Parathyroid adenoma (tissue), 2 donors: ENCODE measurements around the gene HTR3B.
"Not testable (repeated sequence)": the region's sequence is repeated elsewhere in the genome, so short reads cannot be mapped to it uniquely, and the experiment has no call there.

Experiments used
- H2AFZ ChIP-seq: fragments of 300-600 bp; sonication (generic); one replicate; pipeline ENCODE4 v1.7.0; 2017; ENCODE audit warnings: antibody characterized with exemption, mild to moderate bottlenecking
- H3K27ac ChIP-seq: fragments of 300-600 bp; sonication (generic); one replicate; pipeline ENCODE4 v1.7.0; 2017
- H3K27me3 ChIP-seq: fragments of 300-600 bp; sonication (generic); one replicate; pipeline ENCODE4 v1.7.0; 2017; ENCODE audit warnings: low read length; ENCODE audit not compliant: control insufficient read depth, insufficient read depth
- H3K36me3 ChIP-seq: fragments of 300-600 bp; sonication (generic); one replicate; pipeline ENCODE4 v1.7.0; 2017; ENCODE audit warnings: low read length; ENCODE audit not compliant: control insufficient read depth, insufficient read depth
- H3K4me1 ChIP-seq: fragments of 300-600 bp; sonication (generic); one replicate; pipeline ENCODE4 v1.7.0; 2017; ENCODE audit warnings: control low read depth
- H3K4me2 ChIP-seq: fragments of 300-600 bp; sonication (generic); one replicate; pipeline ENCODE4 v1.7.0; 2017; ENCODE audit warnings: low read length
- H3K4me3 ChIP-seq: fragments of 300-600 bp; sonication (generic); one replicate; pipeline ENCODE4 v1.7.0; 2017; ENCODE audit warnings: low read depth, low read length
- H3K79me2 ChIP-seq: fragments of 300-600 bp; sonication (generic); one replicate; pipeline ENCODE4 v1.7.0; 2017; ENCODE audit warnings: control low read depth
- H3K9ac ChIP-seq: fragments of 300-600 bp; sonication (generic); one replicate; pipeline ENCODE4 v1.7.0; 2017; ENCODE audit warnings: mild to moderate bottlenecking
- H3K9me3 ChIP-seq: fragments of 300-600 bp; sonication (generic); one replicate; pipeline ENCODE4 v1.7.0; 2017; ENCODE audit warnings: low read length; ENCODE audit not compliant: control insufficient read depth
- TF ChIP-seq, protein P1 (sequence below): fragments of 300-600 bp; sonication (generic); IDR thresholded peaks from one replicate; pipeline ENCODE4 v1.7.0; 2017; ENCODE audit warnings: antibody characterized with exemption, mild to moderate bottlenecking
- donor health status: primary hyperparathyroidism.

The HTR3B gene

DNA sequence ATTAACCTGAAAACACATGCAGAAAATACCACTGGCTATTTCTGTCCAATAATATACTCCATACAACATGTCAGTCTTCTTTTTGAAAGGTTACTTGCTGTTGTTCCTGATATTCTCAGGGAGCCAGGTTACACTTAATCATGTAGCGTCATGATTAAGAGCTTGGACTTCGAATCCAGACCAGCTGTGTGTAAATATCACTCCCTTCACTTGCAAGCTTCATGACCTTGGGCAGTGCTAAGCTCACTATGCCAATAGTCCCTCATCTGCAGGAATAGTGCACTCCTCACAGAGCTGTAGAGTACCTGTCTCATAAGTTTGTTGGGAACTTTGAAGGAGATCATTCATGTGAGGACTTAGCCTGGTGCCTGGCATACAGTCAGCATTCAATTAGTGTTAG lies 1.9 kb downstream of the HTR3B start:
- Histone ChIP-seq H2AFZ (no peak overlapping the region), H3K9ac (no peak overlapping the region), H3K4me1 (no peaks in the 10 kb centered on the region), H3K79me2 (no peaks in the 10 kb centered on the region), H3K9me3 (no peaks in the 10 kb centered on the region), H3K27ac (no peak overlapping the region), H3K27me3 (no peaks in the 10 kb centered on the region), H3K4me3 (no peak overlapping the region), H3K36me3 (no peaks in the 10 kb centered on the region), H3K4me2 (no peak overlapping the region)
- TF ChIP-seq, protein P1, sequence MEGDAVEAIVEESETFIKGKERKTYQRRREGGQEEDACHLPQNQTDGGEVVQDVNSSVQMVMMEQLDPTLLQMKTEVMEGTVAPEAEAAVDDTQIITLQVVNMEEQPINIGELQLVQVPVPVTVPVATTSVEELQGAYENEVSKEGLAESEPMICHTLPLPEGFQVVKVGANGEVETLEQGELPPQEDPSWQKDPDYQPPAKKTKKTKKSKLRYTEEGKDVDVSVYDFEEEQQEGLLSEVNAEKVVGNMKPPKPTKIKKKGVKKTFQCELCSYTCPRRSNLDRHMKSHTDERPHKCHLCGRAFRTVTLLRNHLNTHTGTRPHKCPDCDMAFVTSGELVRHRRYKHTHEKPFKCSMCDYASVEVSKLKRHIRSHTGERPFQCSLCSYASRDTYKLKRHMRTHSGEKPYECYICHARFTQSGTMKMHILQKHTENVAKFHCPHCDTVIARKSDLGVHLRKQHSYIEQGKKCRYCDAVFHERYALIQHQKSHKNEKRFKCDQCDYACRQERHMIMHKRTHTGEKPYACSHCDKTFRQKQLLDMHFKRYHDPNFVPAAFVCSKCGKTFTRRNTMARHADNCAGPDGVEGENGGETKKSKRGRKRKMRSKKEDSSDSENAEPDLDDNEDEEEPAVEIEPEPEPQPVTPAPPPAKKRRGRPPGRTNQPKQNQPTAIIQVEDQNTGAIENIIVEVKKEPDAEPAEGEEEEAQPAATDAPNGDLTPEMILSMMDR: no peak

DNA sequence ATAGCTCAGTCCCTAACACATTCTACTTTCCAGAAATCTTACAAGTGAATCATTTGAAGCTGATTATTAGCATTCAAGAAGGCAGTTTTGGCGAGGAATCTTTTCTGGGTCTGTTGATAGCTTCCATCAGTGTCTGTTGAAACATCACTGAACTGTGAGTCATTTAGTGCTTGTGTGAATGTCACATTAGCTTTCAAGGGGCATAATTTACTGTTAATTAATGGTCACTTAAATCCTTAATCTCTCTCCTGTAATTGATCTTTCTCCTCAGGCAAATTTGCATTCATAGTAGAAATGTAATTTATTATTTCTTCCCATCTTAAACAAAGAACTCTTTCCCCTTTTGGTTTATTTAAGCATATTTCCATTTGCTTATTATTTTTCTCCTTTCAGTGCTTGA lies 2.6 kb downstream of the HTR3B start:
- no peak overlapping the region for H3K9ac ChIP-seq
- H3K4me3 ChIP-seq: no peak overlapping the region
- H2AFZ ChIP-seq: no peak overlapping the region
- H3K4me2 ChIP-seq: no peak overlapping the region
- TF ChIP-seq, protein P1: no peak
- H3K27ac ChIP-seq: no peak overlapping the region
- H3K79me2 ChIP-seq: no peaks in the 10 kb centered on the region
- H3K9me3 ChIP-seq: no peaks in the 10 kb centered on the region
- no peaks in the 10 kb centered on the region for H3K4me1 ChIP-seq
- no peaks in the 10 kb centered on the region for H3K27me3 ChIP-seq
- H3K36me3 ChIP-seq: no peaks in the 10 kb centered on the region

DNA sequence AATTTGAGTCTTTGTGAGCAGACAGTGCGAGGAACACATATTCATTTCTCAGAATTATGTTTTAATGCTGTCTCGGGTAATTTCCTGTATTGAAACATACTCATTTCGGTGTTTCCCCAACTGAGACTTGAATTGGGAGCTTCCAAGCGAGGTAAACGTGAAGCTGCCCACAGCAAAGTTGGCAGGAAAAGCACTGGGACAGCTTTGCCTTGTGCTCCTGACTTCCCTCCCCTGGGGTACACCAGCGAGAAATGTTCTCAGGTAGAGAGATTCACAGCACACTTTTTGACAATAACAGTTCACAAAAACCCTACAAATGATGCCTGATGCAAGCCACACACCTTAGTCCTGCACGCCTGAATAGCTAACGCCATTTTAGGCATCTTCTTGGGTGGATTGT lies 3.1 kb downstream of the HTR3B start:
- Histone ChIP-seq H3K9ac (no peak overlapping the region), H3K27me3 (no peaks in the 10 kb centered on the region), H3K79me2 (no peaks in the 10 kb centered on the region), H3K4me2 (no peak overlapping the region), H2AFZ (no peak overlapping the region), H3K4me3 (no peak overlapping the region), H3K27ac (no peak overlapping the region), H3K4me1 (no peaks in the 10 kb centered on the region), H3K36me3 (no peaks in the 10 kb centered on the region), H3K9me3 (no peaks in the 10 kb centered on the region)
- TF ChIP-seq, protein P1: no peak

DNA sequence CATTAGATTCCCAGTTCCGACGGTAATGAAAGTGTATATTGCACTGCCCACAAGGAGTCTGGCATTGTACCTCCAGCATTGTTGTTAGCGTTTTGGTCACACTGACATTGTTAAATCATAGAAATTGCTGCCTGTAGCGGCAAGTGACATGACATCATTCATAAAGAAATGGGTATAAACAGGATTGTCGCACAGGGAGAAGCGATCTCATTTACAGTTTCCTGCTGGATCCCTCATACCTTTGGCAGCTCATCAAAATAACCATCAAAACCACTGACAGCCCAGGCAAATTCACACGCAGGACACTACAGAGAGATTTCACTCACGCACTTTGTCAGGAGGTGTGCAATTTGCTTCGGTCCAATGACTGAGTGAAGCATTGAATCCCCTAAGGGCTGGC lies 3.5 kb downstream of the HTR3B start:
- Histone ChIP-seq H3K9ac (no peak overlapping the region), H3K4me1 (no peaks in the 10 kb centered on the region), H3K79me2 (no peaks in the 10 kb centered on the region), H2AFZ (no peak overlapping the region), H3K4me3 (no peak overlapping the region), H3K27me3 (no peaks in the 10 kb centered on the region), H3K9me3 (no peaks in the 10 kb centered on the region), H3K27ac (no peak overlapping the region), H3K36me3 (no peaks in the 10 kb centered on the region), H3K4me2 (no peak overlapping the region)
- TF ChIP-seq, protein P1: no peak

DNA sequence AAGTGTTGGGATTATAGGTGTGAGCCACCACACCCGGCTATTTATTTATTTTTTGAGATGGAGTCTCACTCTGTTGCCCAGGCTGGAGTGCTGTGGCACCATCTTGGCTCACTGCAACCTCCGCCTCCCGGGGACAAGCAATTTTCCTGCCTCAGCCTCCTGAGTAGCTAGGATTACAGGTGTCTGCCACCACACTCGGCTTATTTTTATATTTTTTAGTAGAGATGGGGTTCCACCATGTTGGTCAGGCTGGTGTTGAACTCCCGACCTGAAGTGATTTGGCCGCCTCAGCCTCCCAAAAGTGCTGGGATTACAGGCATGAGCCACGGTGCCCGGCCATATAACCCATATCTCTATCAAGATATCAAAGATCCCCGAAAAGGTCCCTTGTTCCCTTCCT lies 6.9 kb downstream of the HTR3B start:
- not testable (repeated sequence) for H3K9me3 ChIP-seq, H3K36me3 ChIP-seq, H3K4me3 ChIP-seq, H3K4me1 ChIP-seq, H3K9ac ChIP-seq, H3K27me3 ChIP-seq, H3K4me2 ChIP-seq, H2AFZ ChIP-seq, H3K79me2 ChIP-seq, H3K27ac ChIP-seq
